Keratinocyte (primary cell): ENCODE data around the gene CD109. TPM values are rescaled to one million over a fixed set of nuclear protein-coding genes. Genes with fewer than 3 reads are reported as not detected.
"Not testable (repeated sequence)": the region's sequence is repeated elsewhere in the genome, so short reads cannot be mapped to it uniquely, and the experiment has no call there.

Experiments
- DNase-seq: peaks from one replicate; pipeline ENCODE4 v3.0.0-alpha.2; 2011; ENCODE audit warnings: low read depth, missing footprints, low spot score
- FAIRE-seq: peaks from 2 replicates; lab custom pipeline; 2011; peaks lifted over from hg19 to GRCh38; lab: Jason Lieb, UNC
- H2AFZ ChIP-seq: 2 replicates; pipeline ENCODE4 v1.6.0; 2012; ENCODE audit warnings: low read length, control low read depth, inconsistent platforms; ENCODE audit not compliant: control insufficient read depth
- H3K27ac ChIP-seq: 2 replicates; pipeline ENCODE4 v1.5.1; 2011; ENCODE audit warnings: low read length; ENCODE audit not compliant: control insufficient read depth, insufficient read depth
- H3K27me3 ChIP-seq: 3 replicates; pipeline ENCODE4 v1.6.0; 2011; ENCODE audit warnings: low read length; ENCODE audit not compliant: control insufficient read depth, insufficient read depth; ENCODE audit errors: extremely low read depth
- H3K36me3 ChIP-seq, 2 experiments: 2 replicates in 1 of 2; 3 replicates in 1 of 2; pipeline ENCODE4 v1.5.1; 2011; ENCODE audit warnings: low read length in 2 of 2, mild to moderate bottlenecking in 1 of 2; ENCODE audit not compliant: control insufficient read depth in 2 of 2, insufficient read depth in 2 of 2; ENCODE audit errors: extremely low read depth in 1 of 2
- H3K4me1 ChIP-seq: 3 replicates; pipeline ENCODE4 v1.5.1; 2011; ENCODE audit warnings: low read length; ENCODE audit not compliant: control insufficient read depth, insufficient read depth; ENCODE audit errors: extremely low read depth
- H3K4me2 ChIP-seq: 3 replicates; pipeline ENCODE4 v1.6.0; 2011; ENCODE audit warnings: low read depth, low read length; ENCODE audit not compliant: control insufficient read depth, insufficient read depth; ENCODE audit errors: extremely low read depth
- H3K4me3 ChIP-seq, 3 experiments: fragments of 200-600 bp in 1 of 3; sonication (generic) in 1 of 3; 2 replicates in 2 of 3; 3 replicates in 1 of 3; pipeline ENCODE4 v1.5.1; 2011 to 2016; ENCODE audit warnings: low read length in 3 of 3, mild to moderate bottlenecking in 3 of 3, control low read depth in 2 of 3, inconsistent platforms in 1 of 3, low read depth in 1 of 3, mixed read lengths in 1 of 3, mixed run types in 1 of 3, moderate library complexity in 1 of 3; ENCODE audit not compliant: control insufficient read depth in 2 of 3, insufficient read depth in 2 of 3; ENCODE audit errors: extremely low read depth in 1 of 3
- H3K79me2 ChIP-seq: 2 replicates; pipeline ENCODE4 v1.6.0; 2012; ENCODE audit warnings: low read length; ENCODE audit not compliant: control insufficient read depth, insufficient read depth
- H3K9ac ChIP-seq: 3 replicates; pipeline ENCODE4 v1.6.0; 2011; ENCODE audit warnings: low read length; ENCODE audit not compliant: control insufficient read depth, insufficient read depth; ENCODE audit errors: extremely low read depth
- H3K9me1 ChIP-seq: 3 replicates; pipeline ENCODE4 v1.6.0; 2011; ENCODE audit warnings: low read length; ENCODE audit not compliant: control insufficient read depth, insufficient read depth; ENCODE audit errors: extremely low read depth
- H3K9me3 ChIP-seq: 2 replicates; pipeline ENCODE4 v1.5.1; 2012; ENCODE audit warnings: low read depth, low read length; ENCODE audit not compliant: control insufficient read depth
- H4K20me1 ChIP-seq: 3 replicates; pipeline ENCODE4 v1.6.0; 2011; ENCODE audit warnings: low read length; ENCODE audit not compliant: control insufficient read depth, insufficient read depth; ENCODE audit errors: extremely low read depth
- CTCF ChIP-seq, 3 experiments: IDR thresholded peaks in 1 of 3; conservative IDR thresholded peaks in 1 of 3; optimal IDR thresholded peaks in 1 of 3; 2 replicates in 2 of 3; 3 replicates in 1 of 3; pipeline versions ENCODE3 to v1.5.1; 2011; ENCODE audit warnings: low read length in 3 of 3, mild to moderate bottlenecking in 3 of 3, moderate library complexity in 2 of 3, control low read depth in 1 of 3, inconsistent platforms in 1 of 3; ENCODE audit not compliant: insufficient read depth in 2 of 3; ENCODE audit errors: extremely low read depth in 1 of 3
- EZH2 ChIP-seq: IDR thresholded peaks from one replicate; pipeline ENCODE4 v1.6.1; 2012; ENCODE audit warnings: inconsistent platforms, mild to moderate bottlenecking, low read length, moderate library complexity
- dilution Hi-C: fragments of 300-500 bp; cut with MboI; formaldehyde crosslinking; loops from one replicate; pipeline ENCODE4 v1.7.0; 2020; ENCODE audit warnings: low sequenced_read_pairs; ENCODE audit not compliant: extremely low pct_ligation_motif_present
- polyA plus RNA-seq, 5 experiments: library from polyadenylated mRNA; depleted of rRNA in 3 of 5; stranded (reverse) in 3 of 5; stranded (forward) in 1 of 5; unstranded in 1 of 5; fragments of >200 nt; gene quantifications; 1 replicate in 1 of 5; 2 replicates in 3 of 5; 3 replicates in 1 of 5; pipeline versions ENCODE4 v1.2.1 to v1.2.3, GENCODE V29; 2011 to 2012; ENCODE audit warnings: missing spikeins in 2 of 5, low read depth in 1 of 5, low replicate concordance in 1 of 5

The CD109 gene
- polyA plus RNA-seq, 1 donor (not counting 4 experiments of a cell fraction or from before 2014, with no cell fraction given): 58.2 TPM

GRCh38 chr6:73803562-73804241, 107.7 kb downstream of the CD109 start:
- Histone ChIP-seq H3K4me3 (no peak overlapping the region), H3K9me1 (no peaks in the 10 kb centered on the region), H3K9me3 (no peaks in the 10 kb centered on the region), H3K4me1 (no peaks in the 10 kb centered on the region), H3K9ac (no peak overlapping the region), H3K36me3 (peaks cover 0 to 5% of the 10 kb centered on the region in 2 experiments), H3K27ac (no peak overlapping the region), H3K4me2 (no peak overlapping the region), H3K27me3 (no peaks in the 10 kb centered on the region), H4K20me1 (no peaks in the 10 kb centered on the region), H2AFZ (no peak overlapping the region), H3K79me2 (no peaks in the 10 kb centered on the region)
- DNase-seq (no peak), FAIRE-seq (peak; percentile 59)
- dilution Hi-C loops: no loop called here
- TF ChIP-seq CTCF (optimal IDR thresholded peaks at IDR 0.05 in 1 of 3, IDR thresholded peaks at IDR 0.05 in 1 of 3, conservative IDR thresholded peaks at IDR 0.05 in 1 of 3; ENCODE audit: extremely low read depth in 1 of 3, insufficient read depth in 2 of 3, low read length in 3 of 3) (peak; percentile 40 to 63 (median 57)), EZH2 (no peak)

GRCh38 chr6:73805221-73805620, 109.2 kb downstream of the CD109 start:
- H4K20me1 ChIP-seq, H3K79me2 ChIP-seq, H3K27ac ChIP-seq, H3K9me1 ChIP-seq, H3K9ac ChIP-seq, H3K9me3 ChIP-seq, H3K4me1 ChIP-seq, H3K4me2 ChIP-seq, dilution Hi-C loops, H3K27me3 ChIP-seq, DNase-seq, H3K36me3 ChIP-seq, H3K4me3 ChIP-seq, FAIRE-seq, H2AFZ ChIP-seq: not testable (repeated sequence)

- H3K36me3 ChIP-seq, DNase-seq, H3K27me3 ChIP-seq, H3K4me3 ChIP-seq, H4K20me1 ChIP-seq, H3K4me1 ChIP-seq, H3K9ac ChIP-seq, FAIRE-seq, H3K4me2 ChIP-seq, H3K27ac ChIP-seq, H3K9me1 ChIP-seq, H3K79me2 ChIP-seq, H3K9me3 ChIP-seq, H2AFZ ChIP-seq, dilution Hi-C loops: not testable (repeated sequence)
These were observed 110.0 kb downstream of the CD109 start for GRCh38 chr6:73805982-73806381.
